MCF 10A (cell line): ENCODE data around the gene STXBP5L. TPM values are rescaled to one million over a fixed set of nuclear protein-coding genes. Genes with fewer than 3 reads are reported as not detected.

Source experiments
- BruUV-seq: library from RNA; stranded (reverse); fragments of 400-500 nt; replicated peaks from 2 replicates; lab custom pipeline; 2021; lab: Mats Ljungman, UMichigan
- CTCF ChIA-PET: fragments of 300-600 bp; sonication (Branson Sonifier 250); formaldehyde crosslinking; extraction: SDS; loops from one replicate; lab custom pipeline; 2021; ENCODE audit warnings: antibody characterized with exemption, inconsistent platforms; lab: Yijun Ruan, JAX
- POLR2A ChIA-PET: fragments of 300-600, 350-650 bp; sonication (Branson Sonifier 250); formaldehyde crosslinking; extraction: SDS; loops from one replicate; lab custom pipeline; 2020; ENCODE audit warnings: antibody characterized with exemption, inconsistent platforms; lab: Yijun Ruan, JAX
- DNase-seq: peaks from one replicate; pipeline ENCODE4 v3.0.0-alpha.2; 2018; ENCODE audit not compliant: unreplicated experiment
- H3K27ac Mint-ChIP-seq: one replicate; pipeline ENCODE4 v1.8.0; 2022; ENCODE audit warnings: mild to moderate bottlenecking, low read depth, mixed read lengths; ENCODE audit not compliant: unreplicated experiment
- H3K27me3 Mint-ChIP-seq: one replicate; pipeline ENCODE4 v1.8.0; 2022; ENCODE audit warnings: mixed read lengths; ENCODE audit not compliant: insufficient read depth, unreplicated experiment
- H3K36me3 Mint-ChIP-seq: one replicate; pipeline ENCODE4 v1.8.0; 2022; ENCODE audit warnings: mild to moderate bottlenecking, moderate library complexity, mixed read lengths; ENCODE audit not compliant: insufficient read depth, unreplicated experiment
- H3K4me1 Mint-ChIP-seq: one replicate; pipeline ENCODE4 v1.8.0; 2022; ENCODE audit warnings: mixed read lengths; ENCODE audit not compliant: insufficient read depth, unreplicated experiment
- H3K4me3 Mint-ChIP-seq: one replicate; pipeline ENCODE4 v1.8.0; 2022; ENCODE audit warnings: mild to moderate bottlenecking, moderate library complexity, mixed read lengths; ENCODE audit not compliant: unreplicated experiment
- H3K9me3 Mint-ChIP-seq: one replicate; pipeline ENCODE4 v1.8.0; 2022; ENCODE audit warnings: mixed read lengths; ENCODE audit not compliant: unreplicated experiment
- CTCF ChIP-seq: fragments of 200-600 bp; IDR thresholded peaks from one replicate; pipeline ENCODE4 v1.8.0; 2022; ENCODE audit warnings: antibody characterized with exemption, mild to moderate bottlenecking; ENCODE audit not compliant: unreplicated experiment
- intact Hi-C: fragments of 100-400 bp; cut with micrococcal nuclease; formaldehyde crosslinking; loops from 2 replicates; pipeline ENCODE4 v1.14.1; 2022
- total RNA-seq: library from RNA; stranded (reverse); gene quantifications from 2 replicates; pipeline ENCODE4 v1.2.3, GENCODE V29; 2022

Gene STXBP5L
- total RNA-seq, 1 experiment from 2014 or later = not detected

- intact Hi-C loops = no loop called here
- ChIA-PET CTCF (interaction anchor here (0.7 to 0.9 kb wide), 3 partner anchors 21 to 1449 kb away, joined by 3 read pairs; no protein-coding TSS in a partner anchor), POLR2A (no interaction called here)
- H3K27ac Mint-ChIP-seq = no peak overlapping the region
- no TSS peak for BruUV-seq
- peaks cover 45% of the 10 kb centered on the region for H3K27me3 Mint-ChIP-seq
- peaks cover 5% of the 10 kb centered on the region for H3K4me1 Mint-ChIP-seq
- DNase-seq = no peak
- no peaks in the 10 kb centered on the region for H3K36me3 Mint-ChIP-seq
- no peak overlapping the region for H3K4me3 Mint-ChIP-seq
- no peak for TF ChIP-seq CTCF
- H3K9me3 Mint-ChIP-seq = peaks cover 8% of the 10 kb centered on the region
Measured at GRCh38 chr3:120926146-120926545, 18.1 kb downstream of the STXBP5L start.

GRCh38 chr3:120928991-120929390, 21.0 kb downstream of the STXBP5L start:
- intact Hi-C loops = no loop called here
- Mint-ChIP-seq H3K27me3 (peaks cover 23% of the 10 kb centered on the region), H3K36me3 (no peaks in the 10 kb centered on the region), H3K4me1 (peaks cover 5% of the 10 kb centered on the region), H3K9me3 (peaks cover 8% of the 10 kb centered on the region), H3K27ac (no peak overlapping the region), H3K4me3 (no peak overlapping the region)
- ChIA-PET CTCF (interaction anchor here (0.6 kb wide), 1 partner anchor 33 kb away, joined by 3 read pairs; no protein-coding TSS in a partner anchor), POLR2A (no interaction called here)
- no peak for TF ChIP-seq CTCF
- no TSS peak for BruUV-seq
- DNase-seq = peak; percentile 41

GRCh38 chr3:120931593-120931992, 23.6 kb downstream of the STXBP5L start:
- POLR2A ChIA-PET = no interaction called here
- CTCF ChIA-PET = interaction anchor here (0.6 kb wide), 1 partner anchor 138 kb away, joined by 3 read pairs; no protein-coding TSS in a partner anchor
- H3K36me3 Mint-ChIP-seq = no peaks in the 10 kb centered on the region
- peaks cover 5% of the 10 kb centered on the region for H3K4me1 Mint-ChIP-seq
- H3K27ac Mint-ChIP-seq = no peak overlapping the region
- TF ChIP-seq CTCF = no peak
- intact Hi-C loops = no loop called here
- peaks cover 44% of the 10 kb centered on the region for H3K27me3 Mint-ChIP-seq
- no peak overlapping the region for H3K4me3 Mint-ChIP-seq
- peaks cover 3% of the 10 kb centered on the region for H3K9me3 Mint-ChIP-seq
- BruUV-seq = no TSS peak
- DNase-seq = no peak

GRCh38 chr3:120956143-120956542, 48.1 kb downstream of the STXBP5L start:
- TF ChIP-seq CTCF = no peak
- intact Hi-C loops = no loop called here
- no peak for DNase-seq
- H3K4me1 Mint-ChIP-seq = no peaks in the 10 kb centered on the region
- ChIA-PET POLR2A (no interaction called here), CTCF (no interaction called here)
- H3K27ac Mint-ChIP-seq = no peak overlapping the region
- H3K27me3 Mint-ChIP-seq = peaks cover 42% of the 10 kb centered on the region
- no peak overlapping the region for H3K4me3 Mint-ChIP-seq
- no TSS peak for BruUV-seq
- no peaks in the 10 kb centered on the region for H3K9me3 Mint-ChIP-seq
- H3K36me3 Mint-ChIP-seq = no peaks in the 10 kb centered on the region
